NCI-H128 (cell line): ENCODE measurements around the gene PDXDC1.
"Not testable (repeated sequence)": the region's sequence is repeated elsewhere in the genome, so short reads cannot be mapped to it uniquely, and the experiment has no call there.

Source experiments
- DNase-seq: peaks from one replicate; lab custom pipeline; 2025; ENCODE audit not compliant: unreplicated experiment; lab: John Stamatoyannopoulos, UW

The PDXDC1 gene

DNA sequence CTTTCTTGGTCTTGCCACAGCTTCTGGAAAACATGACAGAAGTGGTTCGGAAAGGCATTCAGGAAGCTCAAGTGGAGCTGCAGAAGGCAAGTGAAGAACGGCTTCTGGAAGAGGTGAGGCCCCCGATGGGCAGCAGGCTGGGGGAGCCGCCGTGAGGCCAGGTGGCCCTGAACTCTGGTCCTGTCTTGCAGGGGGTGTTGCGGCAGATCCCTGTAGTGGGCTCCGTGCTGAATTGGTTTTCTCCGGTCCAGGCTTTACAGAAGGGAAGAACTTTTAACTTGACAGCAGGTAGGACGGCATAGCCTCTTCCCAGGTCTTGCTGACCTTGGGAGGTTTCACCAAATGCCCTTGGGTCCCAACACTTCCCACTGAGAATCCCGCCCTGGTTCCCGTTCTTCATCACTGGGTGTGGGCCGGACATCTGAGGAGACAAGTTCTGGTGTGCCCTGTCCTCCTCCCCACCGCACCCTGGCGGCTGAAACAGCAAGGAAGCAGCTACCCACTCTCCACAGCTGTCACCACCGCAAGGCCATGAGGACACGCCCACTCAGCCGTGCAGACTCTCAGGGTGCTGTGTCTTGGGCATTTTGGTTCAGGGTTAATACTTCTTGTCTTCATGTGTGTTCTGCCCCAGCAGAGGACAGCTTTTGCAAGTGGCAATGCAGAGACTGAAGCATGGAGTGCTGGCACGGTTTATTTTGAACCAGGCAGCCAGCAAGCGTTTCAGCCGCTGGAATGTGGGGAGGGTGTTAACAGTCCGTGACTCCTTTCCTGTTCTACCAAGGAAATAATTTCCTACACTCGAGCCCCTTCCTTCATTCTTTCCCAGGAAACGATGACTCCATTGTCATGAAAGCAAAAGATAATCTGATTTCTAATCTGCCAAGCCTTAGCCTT lies 59.7 kb downstream of the PDXDC1 start:
- DNase-seq: no peak

DNA sequence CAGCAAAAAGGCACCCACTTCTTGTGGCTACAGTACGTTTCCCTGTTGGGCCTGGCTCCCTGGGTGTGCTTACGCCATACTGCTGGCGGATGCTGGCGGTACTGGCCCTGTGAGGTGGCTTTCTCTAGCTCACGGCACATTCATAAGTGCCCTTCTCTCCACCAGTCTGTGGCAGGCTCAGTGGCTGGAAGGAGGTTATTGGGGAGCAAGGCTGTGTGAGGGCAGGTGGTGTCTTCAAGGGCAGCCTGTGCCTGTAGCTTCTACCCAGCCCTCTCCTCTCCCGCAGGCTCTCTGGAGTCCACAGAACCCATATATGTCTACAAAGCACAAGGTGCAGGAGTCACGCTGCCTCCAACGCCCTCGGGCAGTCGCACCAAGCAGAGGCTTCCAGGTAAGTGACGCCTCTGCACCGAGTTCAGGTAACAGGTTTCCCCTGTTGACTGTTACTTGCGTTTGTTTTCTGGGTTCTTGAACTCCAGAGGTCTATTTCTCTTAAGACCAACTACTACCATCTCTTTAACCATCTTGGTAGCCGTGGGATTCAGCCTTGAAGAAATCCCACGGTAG lies 60.4 kb downstream of the PDXDC1 start:
- DNase-seq: no peak

DNA sequence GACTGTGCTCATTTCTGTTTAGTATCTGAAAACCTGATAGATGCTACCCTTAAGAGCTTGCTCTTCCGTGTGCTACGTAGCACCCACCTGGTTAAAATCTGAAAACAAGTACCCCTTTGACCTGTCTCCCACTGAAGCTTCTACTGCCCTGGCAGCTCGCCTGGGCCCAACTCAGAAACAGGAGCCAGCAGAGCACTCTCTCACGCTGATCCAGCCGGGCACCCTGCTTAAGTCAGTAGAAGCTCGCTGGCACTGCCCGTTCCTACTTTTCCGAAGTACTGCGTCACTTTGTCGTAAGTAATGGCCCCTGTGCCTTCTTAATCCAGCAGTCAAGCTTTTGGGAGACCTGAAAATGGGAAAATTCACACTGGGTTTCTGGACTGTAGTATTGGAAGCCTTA lies 62.2 kb downstream of the PDXDC1 start:
- no peak for DNase-seq

DNA sequence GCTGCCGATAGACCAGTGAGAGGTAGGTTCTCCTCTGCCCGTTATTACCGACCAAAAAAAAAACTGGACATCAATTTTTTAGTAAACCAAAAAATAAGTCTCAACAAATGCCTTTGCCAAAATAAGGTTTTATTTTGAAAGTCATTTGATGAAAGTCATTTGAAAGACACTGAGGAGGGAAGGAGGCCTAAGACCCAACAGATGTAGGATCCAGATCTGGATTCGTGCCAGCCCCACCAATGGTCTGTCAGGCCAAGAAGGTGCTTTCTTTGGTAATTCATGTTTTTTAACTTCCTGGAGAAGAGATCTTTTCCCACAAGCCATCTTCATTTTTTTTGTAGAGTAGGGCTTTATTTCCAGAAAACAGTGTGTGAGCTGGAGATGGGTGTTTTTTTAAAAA lies 62.9 kb downstream of the PDXDC1 start:
- no peak for DNase-seq

DNA sequence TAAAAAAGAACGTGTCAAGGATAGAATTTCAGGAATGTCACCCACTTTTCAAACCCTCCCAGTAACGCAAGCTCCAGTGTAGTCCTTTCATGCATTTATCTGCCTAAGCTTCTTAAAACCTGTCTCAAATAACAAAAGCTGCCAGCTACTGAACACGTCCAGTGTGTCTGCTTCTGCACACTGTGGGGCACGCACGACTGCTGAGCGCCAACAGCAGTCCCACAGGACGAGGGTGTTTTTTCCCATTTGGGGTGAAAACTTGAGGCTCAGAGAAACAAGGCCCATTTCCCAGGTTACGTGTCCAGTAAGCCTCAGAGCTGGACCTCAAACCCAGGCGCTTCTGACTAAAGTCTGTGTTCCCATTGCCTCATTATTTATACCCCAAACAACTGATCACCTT lies 63.9 kb downstream of the PDXDC1 start:
- DNase-seq: no peak

DNA sequence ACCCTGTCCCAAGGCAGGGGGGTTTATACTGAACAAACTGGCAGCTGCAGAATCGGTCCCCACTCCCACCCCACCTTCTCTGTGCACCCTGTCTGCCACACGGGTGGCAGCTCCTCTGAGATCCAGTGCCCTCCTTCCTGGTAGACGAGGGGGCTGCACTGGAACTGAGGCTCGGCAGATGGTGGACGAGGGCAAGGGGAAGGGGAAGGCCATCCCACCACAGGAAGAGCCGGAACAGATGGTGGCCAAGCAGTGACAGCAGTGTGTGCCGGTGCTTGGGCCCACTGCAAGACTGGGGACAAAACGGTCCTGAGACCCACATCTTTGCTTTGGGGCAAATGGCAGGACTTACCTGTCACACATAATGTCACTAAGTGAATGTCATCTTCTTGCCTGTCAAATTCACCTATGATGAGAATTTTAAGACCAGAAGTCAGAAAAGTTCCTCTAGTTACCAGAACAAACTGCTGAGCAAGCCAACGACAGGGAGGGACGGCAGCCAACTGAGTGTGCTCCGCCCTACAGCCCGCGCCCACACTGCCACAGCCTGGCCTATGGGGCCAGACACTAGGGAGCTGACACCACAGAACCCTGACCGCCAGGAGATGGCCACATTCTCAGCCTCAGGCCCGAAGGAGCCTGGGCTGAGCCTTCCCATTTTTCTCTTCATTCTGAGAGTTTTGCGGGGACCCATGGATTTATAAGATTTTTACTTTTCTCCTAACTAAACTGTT lies 66.6 kb downstream of the PDXDC1 start:
- no peak for DNase-seq

DNA sequence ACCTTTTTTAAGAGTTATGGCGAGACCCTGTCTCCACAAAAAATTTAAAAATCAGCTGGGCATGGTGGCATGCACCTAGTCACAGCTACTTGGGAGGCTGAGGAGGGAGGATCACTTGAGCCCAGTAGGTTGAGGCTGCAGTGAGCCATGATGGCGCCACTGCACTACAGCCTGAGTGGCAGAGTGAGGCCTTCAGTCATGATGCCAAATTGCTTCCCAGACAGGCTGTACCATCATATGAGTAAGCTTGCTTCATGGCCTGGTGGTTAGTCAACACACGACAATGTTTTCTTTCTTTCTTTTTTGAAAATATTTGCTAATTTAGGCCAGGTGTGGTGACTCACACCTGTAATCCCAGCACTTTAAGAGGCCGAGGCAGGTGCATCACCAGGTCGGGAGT lies 68.5 kb downstream of the PDXDC1 start:
- no peak for DNase-seq

DNA sequence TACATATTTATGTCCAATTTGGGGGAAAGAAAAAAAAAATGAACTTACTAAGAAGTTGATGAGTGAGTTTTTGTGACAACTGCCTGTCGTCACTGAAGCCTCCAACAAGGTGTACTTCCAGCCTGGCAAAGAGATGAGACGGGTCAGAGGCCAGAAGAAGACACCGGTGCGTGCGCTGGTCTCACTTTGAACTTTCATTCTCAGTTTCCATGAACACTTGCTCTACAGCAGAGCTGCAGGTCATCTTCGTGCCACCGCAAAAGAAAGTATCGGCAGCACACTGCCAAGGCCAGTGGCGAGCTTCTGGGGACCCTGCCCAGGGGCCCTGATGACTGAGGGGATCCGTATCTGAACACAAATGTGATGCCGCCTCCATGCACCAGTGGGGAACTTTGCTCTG lies 69.5 kb downstream of the PDXDC1 start:
- no peak for DNase-seq

DNA sequence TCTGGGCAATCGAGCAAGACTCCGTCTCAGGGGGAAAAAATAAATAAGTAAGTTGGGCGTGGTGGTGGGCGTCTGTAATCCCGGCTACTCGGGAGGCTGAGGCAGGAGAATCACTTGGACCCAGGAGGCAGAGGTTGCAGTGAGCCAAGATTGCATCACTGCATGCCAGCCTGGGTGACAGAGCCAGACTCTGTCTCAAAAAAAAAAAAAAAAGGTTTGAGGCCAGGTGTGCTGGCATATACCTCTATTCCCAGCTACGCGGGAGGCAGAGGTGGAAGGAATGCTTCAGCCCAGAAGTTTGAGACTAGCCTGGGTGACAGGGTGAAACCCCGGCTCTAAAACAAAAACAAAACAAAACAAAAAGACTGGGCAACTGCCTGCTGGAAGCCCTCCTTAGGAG lies 70.4 kb downstream of the PDXDC1 start:
- DNase-seq: not testable (repeated sequence)

DNA sequence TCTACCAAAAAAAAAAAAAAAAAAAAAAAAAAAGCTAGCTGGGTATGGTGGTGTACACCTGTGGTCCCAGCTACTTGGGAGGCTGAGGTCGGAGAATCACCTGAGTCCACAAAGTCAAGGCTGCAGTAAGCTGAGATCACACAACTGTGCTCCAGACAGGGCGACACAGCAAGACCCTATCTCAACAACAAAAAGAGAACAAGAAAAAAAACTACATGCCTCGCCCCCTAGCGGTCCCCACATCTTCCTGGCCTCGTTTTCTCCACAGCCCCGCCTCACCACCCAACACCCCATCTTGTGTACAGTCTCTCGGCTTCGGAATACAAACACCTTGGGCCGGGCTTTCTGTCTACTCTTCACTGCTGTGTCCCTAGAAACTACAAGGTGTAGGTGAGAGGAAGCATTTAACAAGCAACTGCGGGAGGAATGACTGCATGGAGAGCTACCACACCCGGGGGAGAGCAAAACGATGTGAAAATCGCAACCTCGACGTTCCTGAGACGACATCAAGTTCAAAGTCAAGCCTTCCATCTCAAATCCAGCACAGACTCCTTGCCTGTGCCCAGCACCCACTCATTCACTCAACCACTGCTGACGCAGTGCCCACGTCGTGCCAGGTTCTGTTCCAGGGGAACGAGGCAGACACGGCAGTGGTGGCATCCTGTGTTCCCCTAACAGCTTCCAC lies 72.0 kb downstream of the PDXDC1 start:
- DNase-seq: no peak

DNA sequence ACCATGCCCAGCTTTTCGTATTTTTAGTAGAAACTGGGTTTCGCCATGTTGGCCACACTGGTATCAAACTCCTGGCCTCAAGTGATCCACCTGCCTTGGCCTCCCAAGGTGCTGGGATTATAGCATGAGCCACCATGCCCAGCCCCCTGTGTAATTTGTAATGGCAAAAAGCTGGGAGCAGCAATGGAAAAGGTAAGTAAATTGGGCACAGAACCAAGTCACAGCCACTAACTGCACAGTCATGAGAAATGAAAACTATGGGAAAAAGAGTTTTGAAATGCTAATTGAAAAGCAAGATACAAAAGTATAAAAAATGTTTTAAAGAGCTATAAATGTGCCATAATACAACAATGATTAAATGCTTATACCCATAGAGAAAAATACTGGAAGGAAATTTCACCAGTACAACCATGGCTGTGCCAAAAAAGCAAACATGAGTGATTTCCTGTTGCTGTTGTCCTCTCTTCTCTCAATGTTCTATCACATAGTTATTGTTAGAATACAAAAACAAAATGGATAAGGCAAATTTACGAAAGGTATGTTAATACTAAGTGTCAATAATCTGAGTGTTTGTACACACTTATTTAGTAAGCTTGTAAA lies 74.9 kb downstream of the PDXDC1 start:
- no peak for DNase-seq

DNA sequence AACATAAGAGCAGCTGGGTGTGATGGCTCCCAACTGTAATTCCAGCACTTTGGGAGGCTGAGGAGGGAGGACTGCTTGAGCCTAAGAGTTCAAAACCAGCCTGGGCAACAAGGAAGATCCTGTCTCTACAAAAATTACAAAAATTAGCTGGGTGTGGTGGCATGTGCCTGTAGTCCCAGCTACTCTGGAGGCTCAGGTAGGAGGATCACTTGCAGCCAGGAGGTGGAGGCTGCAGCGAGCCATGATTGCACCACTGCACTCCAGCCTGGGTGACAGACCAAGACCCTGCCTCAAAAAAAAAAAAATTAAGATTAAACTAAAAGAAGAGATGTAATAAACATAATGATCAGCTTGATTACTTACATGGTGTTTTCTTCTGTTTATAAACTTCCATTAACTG lies 75.6 kb downstream of the PDXDC1 start:
- not testable (repeated sequence) for DNase-seq

DNA sequence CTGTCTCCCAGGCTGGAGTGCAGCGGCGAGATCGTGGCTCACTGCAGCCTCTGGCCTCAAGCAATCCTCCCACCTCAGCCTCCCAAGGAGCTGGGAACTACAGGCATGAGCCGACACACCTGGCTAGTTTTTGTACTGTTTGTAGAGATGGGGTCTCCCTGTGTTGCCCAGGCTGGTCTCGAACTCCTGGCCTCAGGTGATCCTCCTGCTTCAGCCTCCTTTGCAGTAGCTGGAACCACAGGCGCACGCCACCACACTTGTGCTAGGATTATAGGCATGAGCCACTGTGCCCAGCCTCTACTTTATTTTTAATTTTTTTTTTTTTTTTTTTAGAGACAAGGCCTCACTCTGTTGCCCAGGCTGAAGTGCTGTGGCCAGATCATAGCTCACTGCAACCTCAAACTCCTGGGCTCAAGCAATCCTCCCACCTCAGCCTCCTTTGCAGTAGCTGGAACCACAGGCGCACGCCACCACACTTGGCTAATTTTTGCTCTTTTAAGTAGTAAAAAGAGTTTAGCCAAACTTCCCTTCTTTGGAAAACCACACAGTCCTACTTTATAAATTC lies 76.6 kb downstream of the PDXDC1 start:
- no peak for DNase-seq

DNA sequence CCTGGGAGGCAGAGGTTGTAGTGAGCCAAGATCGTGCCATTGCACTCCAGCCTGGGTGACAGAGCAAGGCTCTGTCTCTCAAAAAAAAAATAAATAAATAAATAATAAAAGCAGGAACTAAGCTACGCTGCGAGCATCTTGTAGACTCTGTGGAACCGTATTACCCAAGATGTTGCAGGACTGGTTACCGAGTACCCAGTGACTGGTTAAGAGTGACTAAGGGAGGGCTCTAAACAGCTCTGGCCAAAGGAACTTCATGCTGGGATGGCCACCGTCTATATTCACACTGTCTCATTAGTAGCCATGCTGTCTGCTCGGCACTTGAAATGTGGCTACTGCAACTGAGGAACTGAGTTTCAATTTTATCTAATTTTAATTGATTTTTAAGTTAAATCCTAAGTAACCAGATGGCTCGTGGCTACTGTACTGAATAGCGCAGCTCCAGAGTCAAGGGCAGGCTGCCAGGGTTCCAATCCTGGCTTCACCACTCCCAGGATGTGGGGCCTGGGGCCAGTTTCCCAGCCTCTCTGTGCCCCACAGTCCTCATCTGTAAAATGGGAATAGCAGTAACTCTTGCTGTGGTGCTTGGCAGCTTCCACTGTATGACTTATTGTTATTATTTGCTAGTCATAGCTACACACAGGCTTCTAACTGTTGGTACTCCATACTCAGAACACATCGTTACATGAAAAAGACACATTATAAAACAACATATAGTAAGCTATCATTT lies 78.1 kb downstream of the PDXDC1 start:
- DNase-seq: no peak

DNA sequence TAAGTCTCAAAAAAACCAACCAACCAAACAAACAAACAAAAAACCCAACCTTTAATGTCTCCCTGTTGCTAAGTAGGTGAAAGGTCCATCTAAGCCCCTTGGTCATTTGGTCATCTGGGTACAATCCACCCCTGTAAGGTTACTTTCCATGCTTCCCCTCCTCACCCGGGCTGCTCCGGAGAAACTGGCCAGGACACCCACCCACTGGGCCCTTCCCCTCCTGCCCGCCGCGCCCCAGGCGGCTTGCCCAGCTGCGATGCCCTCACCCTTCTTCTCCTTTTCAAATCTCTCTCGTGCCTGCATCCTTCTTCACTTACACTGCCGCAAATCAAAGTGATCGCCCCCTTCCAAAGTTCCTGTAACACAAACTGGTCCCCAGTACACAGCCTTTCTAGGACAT lies 79.1 kb downstream of the PDXDC1 start:
- DNase-seq: no peak

DNA sequence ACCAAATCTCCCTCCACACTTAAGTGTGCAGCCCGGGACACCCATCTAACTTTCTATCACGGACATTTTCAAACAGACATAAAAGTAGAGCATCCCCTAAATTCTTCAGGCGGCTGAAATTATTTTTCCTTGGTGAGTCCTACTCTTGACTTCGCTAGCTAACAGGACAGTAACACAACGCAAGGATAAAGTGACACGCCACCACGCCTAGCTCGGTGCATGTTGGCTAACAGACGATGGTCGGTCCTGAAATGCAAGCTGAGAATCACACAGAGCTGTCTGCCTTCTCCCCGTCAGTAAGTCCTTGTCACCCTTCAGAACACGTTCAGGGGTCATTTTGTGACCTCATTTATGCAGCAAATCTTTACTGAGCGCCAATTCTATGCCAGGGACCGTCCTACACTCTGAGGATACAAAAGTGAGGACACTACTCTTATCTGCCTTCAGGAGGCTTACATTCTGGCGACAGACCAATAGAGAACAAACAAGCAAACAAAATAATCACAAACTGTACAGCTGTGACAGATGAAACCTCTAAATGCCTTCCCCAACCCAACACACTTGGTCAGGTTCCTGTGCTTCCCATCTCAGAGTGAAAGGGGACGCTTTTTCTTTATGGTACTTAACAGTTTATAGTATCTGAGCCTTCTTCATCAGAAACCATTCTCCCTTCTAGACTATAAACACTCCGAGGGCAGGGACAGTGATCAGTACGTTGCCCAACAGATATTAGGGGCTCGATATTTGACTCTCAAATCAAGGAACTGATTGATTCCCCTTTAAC lies 79.7 kb downstream of the PDXDC1 start:
- DNase-seq: no peak

DNA sequence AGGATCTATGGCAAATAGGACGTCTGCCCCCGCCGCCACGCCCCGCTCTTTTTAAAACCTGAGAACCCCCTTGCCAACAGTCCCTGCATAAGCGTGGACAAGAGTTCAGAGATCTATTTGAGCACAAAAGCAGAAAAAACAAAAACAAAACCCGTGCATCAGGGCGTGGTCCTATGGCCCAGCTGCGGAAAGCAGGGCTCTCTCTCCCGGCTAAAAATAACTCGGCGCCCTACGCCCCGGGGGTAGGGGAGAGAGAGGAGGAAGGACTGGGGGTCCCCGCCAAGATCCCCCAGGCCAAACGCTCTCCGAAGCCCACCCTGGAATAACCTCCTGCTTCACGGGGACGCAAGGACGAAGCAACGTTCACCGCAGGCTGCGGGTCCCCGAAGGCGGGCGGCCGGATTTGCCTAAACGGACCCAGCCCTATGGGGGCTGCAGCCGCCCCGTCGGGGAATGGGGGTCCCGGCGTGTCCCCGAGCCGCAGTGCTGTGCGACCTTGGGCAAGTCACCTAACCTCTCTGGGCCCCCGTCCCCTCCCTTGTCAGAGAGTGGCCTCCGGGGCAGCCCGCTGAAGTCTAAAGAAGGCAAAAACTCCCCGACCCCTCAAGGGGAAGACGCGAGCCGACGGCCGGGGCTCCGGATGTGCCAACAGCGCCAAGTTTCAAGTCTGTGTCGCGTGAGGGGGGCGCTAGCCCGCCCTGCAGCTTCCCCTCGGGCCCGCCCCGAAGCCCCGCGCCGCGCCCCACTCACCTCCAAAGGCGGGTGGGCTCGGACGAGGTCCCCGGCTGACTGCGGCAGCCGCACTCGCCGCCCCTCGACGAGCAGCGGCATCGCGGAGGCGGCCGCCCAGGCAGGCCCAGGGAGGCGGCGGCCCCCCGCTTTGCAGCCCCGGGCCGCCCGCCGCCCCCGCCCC lies 80.6 kb downstream of the PDXDC1 start:
- no peak for DNase-seq

DNA sequence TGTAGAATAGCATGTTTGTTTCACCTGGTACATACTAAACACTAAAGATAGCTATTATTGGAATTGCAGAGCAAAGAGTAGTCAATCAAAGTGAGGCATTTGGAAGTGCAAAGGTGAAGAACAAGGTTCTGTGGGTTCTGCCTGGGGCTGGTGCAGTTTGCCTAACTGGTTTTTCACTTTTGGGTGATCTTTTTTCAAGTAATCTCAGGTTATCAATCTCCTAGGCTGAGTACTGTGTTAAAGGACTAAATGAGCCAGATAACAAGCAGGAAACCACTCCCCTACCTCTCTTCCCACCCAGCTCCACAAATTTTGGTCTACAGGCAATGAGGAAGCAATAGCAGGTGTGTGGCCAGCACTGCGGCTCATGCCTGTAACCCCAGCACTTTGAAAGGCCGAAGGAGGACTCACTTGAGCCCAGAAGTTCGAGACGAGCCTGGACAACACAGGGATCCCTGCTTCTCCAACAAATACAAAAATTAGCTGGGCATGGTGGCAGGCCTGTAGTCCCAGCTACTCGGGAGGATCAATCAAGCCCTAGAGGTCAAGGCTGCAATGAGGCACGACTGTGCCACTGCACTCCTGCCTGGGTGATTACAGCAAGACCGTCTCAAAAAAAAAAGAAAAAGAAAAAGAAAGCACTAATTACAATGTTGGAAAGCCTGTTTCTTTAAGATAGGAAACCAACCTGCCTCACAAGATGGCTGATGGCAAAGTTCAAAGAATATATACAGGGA lies 83.0 kb downstream of the PDXDC1 start:
- DNase-seq: no peak
